Measurements from ENCODE around the gene IRF1. TPM values are rescaled to one million over a fixed set of nuclear protein-coding genes. Genes with fewer than 3 reads are reported as not detected.

IRF1 gene
- total and polyA plus RNA-seq, 2 of the 8 experiments (the other 6 are each of a cell fraction or from before 2014, with no cell fraction given) = 4.0 to 8.5 TPM

DNA sequence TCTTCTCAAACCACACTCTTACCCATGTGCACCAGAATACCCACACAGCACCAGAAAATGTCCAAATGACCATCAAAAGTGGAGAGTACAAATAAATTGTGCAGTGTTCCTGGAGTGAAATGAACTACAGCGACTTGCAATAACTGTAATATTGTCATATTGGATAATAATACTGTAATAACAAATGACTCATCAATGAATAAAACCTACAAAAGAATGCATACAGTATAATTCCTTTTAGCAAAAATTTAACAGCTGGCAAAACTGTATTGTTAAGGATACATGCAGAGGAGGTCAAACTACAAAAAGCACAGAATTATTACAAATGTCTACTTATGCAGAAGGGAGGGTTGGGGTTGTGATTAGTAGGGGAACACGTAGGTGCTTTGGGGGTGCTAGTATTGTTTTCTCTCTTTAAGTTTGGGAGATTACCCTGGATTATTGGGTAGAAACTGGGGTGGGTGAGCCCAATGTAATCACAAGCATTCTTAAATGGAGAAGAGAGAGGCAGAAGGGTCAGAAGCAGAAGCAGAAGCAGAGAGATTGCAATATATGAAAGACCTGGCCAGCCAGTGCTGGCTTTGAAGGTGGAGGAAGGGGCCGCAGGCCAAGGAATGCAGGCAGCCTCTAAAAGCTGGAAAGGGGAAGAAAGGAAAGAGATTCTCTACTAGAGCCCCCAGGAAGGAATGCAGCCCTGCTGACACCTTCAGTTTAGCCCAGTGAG is 21.8 kb downstream of the IRF1 start (continued):
- TF ChIP-seq HDAC2 (IDR thresholded peaks at IDR 0.05; ENCODE audit: borderline replicate concordance in 1 of 2, low read depth in 2 of 2, low read length in 2 of 2) (no peak), TAF7 (optimal IDR thresholded peaks at IDR 0.05; ENCODE audit: borderline replicate concordance, low read depth, low read length) (no peak), SIN3A (conservative IDR thresholded peaks at IDR 0.05 in 1 of 2, IDR thresholded peaks at IDR 0.05 in 1 of 2; ENCODE audit: low read depth in 1 of 2, low read length in 2 of 2) (no peak), POLR2AphosphoS5 (IDR thresholded peaks at IDR 0.05; ENCODE audit: low read depth, low read length) (no peak), SAP30 (IDR thresholded peaks at IDR 0.05; ENCODE audit: insufficient read depth, insufficient replicate concordance, low read length) (no peak), BRCA1 (IDR thresholded peaks at IDR 0.05; ENCODE audit: low read depth, low read length) (no peak)
- TF ChIP-seq, protein P1, sequence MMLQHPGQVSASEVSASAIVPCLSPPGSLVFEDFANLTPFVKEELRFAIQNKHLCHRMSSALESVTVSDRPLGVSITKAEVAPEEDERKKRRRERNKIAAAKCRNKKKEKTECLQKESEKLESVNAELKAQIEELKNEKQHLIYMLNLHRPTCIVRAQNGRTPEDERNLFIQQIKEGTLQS (IDR thresholded peaks at IDR 0.05; ENCODE audit: insufficient read depth, low read depth, low read length) = no peak

All from H1 (cell line).